ENCODE measurements around the gene LPP. TPM values are rescaled to one million over a fixed set of nuclear protein-coding genes. Genes with fewer than 3 reads are reported as not detected.

Gene LPP
- total RNA-seq, 1 donor, result 77.4 TPM

DNA sequence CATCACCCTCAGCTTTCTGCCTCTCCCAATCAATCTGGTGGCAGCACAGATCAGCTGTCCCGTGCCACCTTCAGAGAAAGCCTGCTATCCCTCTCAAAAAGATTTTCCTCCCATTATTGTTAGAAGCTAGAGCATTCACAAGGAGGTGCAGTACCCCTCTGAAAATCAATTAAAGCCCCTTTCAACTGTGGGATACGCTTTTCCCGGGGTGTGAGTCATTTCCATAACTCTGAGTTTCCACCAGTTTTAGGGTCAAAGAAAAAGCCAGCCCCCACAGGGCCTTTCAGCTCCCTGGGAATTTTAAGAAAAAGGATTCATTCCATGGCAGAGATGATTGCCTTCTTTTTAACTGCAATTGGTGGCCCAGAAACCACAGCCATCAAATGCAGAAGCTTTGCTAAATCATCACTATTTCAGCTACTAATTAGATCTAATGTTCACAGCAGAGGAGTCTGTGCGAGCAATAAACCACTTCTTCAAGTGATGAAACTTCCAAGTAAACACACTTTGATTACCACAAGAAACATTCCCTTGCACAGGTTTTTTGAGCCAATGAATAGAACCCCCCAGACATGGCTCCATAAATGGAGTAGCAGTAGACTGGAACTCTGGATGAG is 747.8 kb downstream of the LPP start:
- Histone ChIP-seq H4K20me1 (ENCODE audit: insufficient read depth, low read length) (no peaks in the 10 kb centered on the region), H3K4me2 (ENCODE audit: insufficient read depth, low read length) (peak overlapping the region; percentile 61), H3K27me3 (ENCODE audit: insufficient read depth, low read length) (no peaks in the 10 kb centered on the region), H3K4me3 (ENCODE audit: insufficient read depth, low read length) (peak overlapping the region; percentile 5), H3K36me3 (ENCODE audit: insufficient read depth, low read length) (no peaks in the 10 kb centered on the region), H3K27ac (ENCODE audit: low read depth, low read length) (peak overlapping the region; percentile 86), H3K79me2 (ENCODE audit: insufficient read depth, low read length) (no peaks in the 10 kb centered on the region), H3K4me1 (ENCODE audit: insufficient read depth, low read length) (peaks cover 25% of the 10 kb centered on the region), H3K9me3 (ENCODE audit: low read depth, low read length) (no peaks in the 10 kb centered on the region), H2AFZ (ENCODE audit: low read length) (peak overlapping the region; percentile 7)
- TF ChIP-seq, protein P1, sequence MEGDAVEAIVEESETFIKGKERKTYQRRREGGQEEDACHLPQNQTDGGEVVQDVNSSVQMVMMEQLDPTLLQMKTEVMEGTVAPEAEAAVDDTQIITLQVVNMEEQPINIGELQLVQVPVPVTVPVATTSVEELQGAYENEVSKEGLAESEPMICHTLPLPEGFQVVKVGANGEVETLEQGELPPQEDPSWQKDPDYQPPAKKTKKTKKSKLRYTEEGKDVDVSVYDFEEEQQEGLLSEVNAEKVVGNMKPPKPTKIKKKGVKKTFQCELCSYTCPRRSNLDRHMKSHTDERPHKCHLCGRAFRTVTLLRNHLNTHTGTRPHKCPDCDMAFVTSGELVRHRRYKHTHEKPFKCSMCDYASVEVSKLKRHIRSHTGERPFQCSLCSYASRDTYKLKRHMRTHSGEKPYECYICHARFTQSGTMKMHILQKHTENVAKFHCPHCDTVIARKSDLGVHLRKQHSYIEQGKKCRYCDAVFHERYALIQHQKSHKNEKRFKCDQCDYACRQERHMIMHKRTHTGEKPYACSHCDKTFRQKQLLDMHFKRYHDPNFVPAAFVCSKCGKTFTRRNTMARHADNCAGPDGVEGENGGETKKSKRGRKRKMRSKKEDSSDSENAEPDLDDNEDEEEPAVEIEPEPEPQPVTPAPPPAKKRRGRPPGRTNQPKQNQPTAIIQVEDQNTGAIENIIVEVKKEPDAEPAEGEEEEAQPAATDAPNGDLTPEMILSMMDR (IDR thresholded peaks at IDR 0.05; ENCODE audit: extremely low read depth, low read depth, low read length), result no peak
- no peak for DNase-seq (ENCODE audit: insufficient read length, low spot score, missing footprints)

DNA sequence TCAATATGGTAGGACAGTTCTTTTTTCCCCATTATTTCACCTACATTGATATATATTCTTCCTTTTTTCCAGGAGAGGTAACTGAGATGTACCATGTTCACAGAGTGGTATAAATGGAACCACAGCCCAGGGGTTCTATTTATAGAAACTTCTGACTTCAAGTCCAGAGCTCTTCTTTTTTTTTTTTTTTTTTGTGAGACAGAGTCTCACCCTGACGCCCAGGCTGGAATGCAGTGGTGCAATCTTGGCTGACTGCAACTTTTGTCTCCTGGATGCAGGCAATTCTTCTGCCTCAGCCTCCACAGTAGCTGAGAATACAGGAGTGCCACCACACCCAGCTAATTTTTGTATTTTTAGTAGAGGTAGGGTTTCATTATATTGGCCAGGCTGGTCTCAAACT is 750.7 kb downstream of the LPP start:
- Histone ChIP-seq H3K4me2 (ENCODE audit: insufficient read depth, low read length) (no peak overlapping the region), H3K27ac (ENCODE audit: low read depth, low read length) (no peak overlapping the region), H2AFZ (ENCODE audit: low read length) (no peak overlapping the region), H3K9me3 (ENCODE audit: low read depth, low read length) (no peaks in the 10 kb centered on the region), H3K4me3 (ENCODE audit: insufficient read depth, low read length) (no peak overlapping the region), H4K20me1 (ENCODE audit: insufficient read depth, low read length) (no peaks in the 10 kb centered on the region), H3K27me3 (ENCODE audit: insufficient read depth, low read length) (no peaks in the 10 kb centered on the region), H3K4me1 (ENCODE audit: insufficient read depth, low read length) (peaks cover 25% of the 10 kb centered on the region), H3K79me2 (ENCODE audit: insufficient read depth, low read length) (no peaks in the 10 kb centered on the region), H3K36me3 (ENCODE audit: insufficient read depth, low read length) (no peaks in the 10 kb centered on the region)
- TF ChIP-seq, protein P1 (IDR thresholded peaks at IDR 0.05; ENCODE audit: extremely low read depth, low read depth, low read length), result no peak
- no peak for DNase-seq (ENCODE audit: insufficient read length, low spot score, missing footprints)

DNA sequence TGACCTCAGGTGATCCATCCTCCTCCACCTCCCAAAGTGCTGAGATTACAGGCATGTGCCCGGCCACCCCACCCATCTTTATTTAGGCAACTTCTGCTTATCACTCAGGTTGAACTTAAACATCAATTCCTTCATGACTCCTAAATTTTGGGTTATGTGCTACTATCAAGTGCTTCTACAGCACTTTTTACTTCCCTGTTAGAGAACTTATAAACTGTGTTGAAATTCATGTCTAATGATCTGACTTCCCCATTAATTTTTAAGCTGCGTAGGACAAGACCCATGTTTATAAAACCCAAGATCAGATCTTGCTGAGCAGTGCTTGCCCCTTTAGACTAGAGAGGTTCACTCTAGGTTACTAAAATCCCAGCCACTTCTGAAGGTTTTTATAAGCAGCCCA is 751.6 kb downstream of the LPP start:
- no peak for DNase-seq (ENCODE audit: insufficient read length, low spot score, missing footprints)
- Histone ChIP-seq H4K20me1 (ENCODE audit: insufficient read depth, low read length) (no peaks in the 10 kb centered on the region), H2AFZ (ENCODE audit: low read length) (no peak overlapping the region), H3K9me3 (ENCODE audit: low read depth, low read length) (no peaks in the 10 kb centered on the region), H3K4me2 (ENCODE audit: insufficient read depth, low read length) (no peak overlapping the region), H3K4me1 (ENCODE audit: insufficient read depth, low read length) (peaks cover 17% of the 10 kb centered on the region), H3K4me3 (ENCODE audit: insufficient read depth, low read length) (no peak overlapping the region), H3K27me3 (ENCODE audit: insufficient read depth, low read length) (no peaks in the 10 kb centered on the region), H3K36me3 (ENCODE audit: insufficient read depth, low read length) (no peaks in the 10 kb centered on the region), H3K27ac (ENCODE audit: low read depth, low read length) (no peak overlapping the region), H3K79me2 (ENCODE audit: insufficient read depth, low read length) (no peaks in the 10 kb centered on the region)
- TF ChIP-seq, protein P1 (IDR thresholded peaks at IDR 0.05; ENCODE audit: extremely low read depth, low read depth, low read length), result no peak

DNA sequence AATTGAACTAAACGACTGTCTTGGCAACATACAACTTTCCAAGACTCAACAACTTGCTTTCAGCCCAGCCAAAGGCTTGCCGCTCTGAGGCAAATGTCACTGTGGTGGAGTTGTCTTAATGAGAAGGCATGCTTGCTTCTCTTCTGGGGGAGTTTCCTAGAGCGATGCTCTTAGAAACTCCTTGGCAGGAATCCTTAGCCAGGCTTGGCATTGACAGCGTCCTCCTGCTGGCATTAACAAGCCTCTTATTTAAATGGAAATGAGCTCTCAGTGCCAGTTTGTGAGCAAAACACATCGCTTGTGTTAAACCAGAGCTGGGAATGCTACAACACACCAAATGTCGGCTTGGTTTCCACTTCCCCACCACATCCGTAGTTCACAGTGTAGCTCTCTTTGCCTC is 752.3 kb downstream of the LPP start:
- TF ChIP-seq, protein P1 (IDR thresholded peaks at IDR 0.05; ENCODE audit: extremely low read depth, low read depth, low read length), result no peak
- Histone ChIP-seq H3K36me3 (ENCODE audit: insufficient read depth, low read length) (no peaks in the 10 kb centered on the region), H3K9me3 (ENCODE audit: low read depth, low read length) (no peaks in the 10 kb centered on the region), H3K4me3 (ENCODE audit: insufficient read depth, low read length) (no peak overlapping the region), H2AFZ (ENCODE audit: low read length) (no peak overlapping the region), H3K4me1 (ENCODE audit: insufficient read depth, low read length) (peaks cover 12% of the 10 kb centered on the region), H3K27ac (ENCODE audit: low read depth, low read length) (no peak overlapping the region), H3K4me2 (ENCODE audit: insufficient read depth, low read length) (no peak overlapping the region), H3K27me3 (ENCODE audit: insufficient read depth, low read length) (no peaks in the 10 kb centered on the region), H3K79me2 (ENCODE audit: insufficient read depth, low read length) (no peaks in the 10 kb centered on the region), H4K20me1 (ENCODE audit: insufficient read depth, low read length) (no peaks in the 10 kb centered on the region)
- no peak for DNase-seq (ENCODE audit: insufficient read length, low spot score, missing footprints)
